ENCODE results near the gene LAMP2. TPM values are rescaled to one million over a fixed set of nuclear protein-coding genes. Genes with fewer than 3 reads are reported as not detected.

The LAMP2 gene
- total and polyA plus RNA-seq, 2 donors (not counting 3 experiments of a cell fraction or from before 2014, with no cell fraction given): 108 to 135 TPM

DNA sequence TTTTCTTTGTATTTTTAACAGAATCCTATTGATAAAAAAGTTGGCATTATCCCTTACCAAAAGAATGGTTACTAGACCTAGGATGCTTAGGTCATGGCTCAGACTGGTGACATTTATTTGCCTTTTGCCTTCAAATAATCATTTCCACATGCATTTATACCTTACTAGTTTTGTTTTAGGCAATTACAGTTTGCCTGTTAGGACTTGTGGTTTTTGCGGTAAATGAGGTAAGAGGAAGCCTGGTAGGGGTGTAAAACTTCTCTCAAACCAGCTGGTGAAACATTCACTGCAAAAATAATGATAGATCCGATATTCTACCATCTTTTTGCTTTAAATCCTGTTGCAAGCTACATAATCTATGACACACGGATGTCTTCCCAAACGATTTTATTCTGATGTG, 12.1 kb downstream of the LAMP2 start:
- no TSS peak for BruUV-seq (replicated peaks)
- Histone ChIP-seq H3K9me1 (replicated peaks; ENCODE audit: control insufficient read depth, extremely low read depth, insufficient read depth, low read length) (no peaks in the 10 kb centered on the region), H4K20me1 (replicated peaks; ENCODE audit: control insufficient read depth, extremely low read depth, insufficient read depth, low read length) (no peaks in the 10 kb centered on the region), H3K4me3 (replicated peaks in 1 of 3; ENCODE audit: insufficient read depth in 1 of 3, low read depth in 1 of 3, low read length in 3 of 3) (no peak overlapping the region), H3K9ac (replicated peaks; ENCODE audit: extremely low read depth, insufficient read depth, low read length) (no peak overlapping the region), H3K36me3 (ENCODE audit: control insufficient read depth in 2 of 2, extremely low read depth in 1 of 2, insufficient read depth in 2 of 2, low read length in 2 of 2) (peaks cover 0 to 2% of the 10 kb centered on the region in 2 experiments), H3K79me2 (ENCODE audit: control insufficient read depth, insufficient read depth, low read length) (peaks cover 37% of the 10 kb centered on the region), H2AFZ (ENCODE audit: low read depth, low read length) (no peak overlapping the region), H3K4me2 (ENCODE audit: insufficient read depth, low read length) (no peak overlapping the region), H3K4me1 (ENCODE audit: control insufficient read depth, extremely low read depth, insufficient read depth, low read length) (peaks cover 12% of the 10 kb centered on the region), H3K27me3 (ENCODE audit: control insufficient read depth in 2 of 2, insufficient read depth in 2 of 2, low read length in 2 of 2) (no peaks in the 10 kb centered on the region), H3K9me3 (replicated peaks; ENCODE audit: control insufficient read depth, insufficient read depth, low read length) (no peaks in the 10 kb centered on the region), H3K27ac (ENCODE audit: insufficient read depth, low read depth, low read length) (no peak overlapping the region)
- ChIA-PET CTCF (interaction anchor here (1.4 to 1.9 kb wide), 2 partner anchors 18 to 29 kb away, joined by 4 read pairs; no protein-coding TSS in a partner anchor), POLR2A (no interaction called here)
- intact Hi-C loops (cut with micrococcal nuclease): no loop called here
- FAIRE-seq (no peak), DNase-seq (ENCODE audit: low read depth, low spot score) (no peak)
- dilution Hi-C loops (cut with MboI; ENCODE audit: extremely low pct_ligation_motif_present, low sequenced_read_pairs): no loop called here
- TF ChIP-seq POLR2AphosphoS5 (IDR thresholded peaks at IDR 0.05; ENCODE audit: insufficient read depth, low read depth, low read length) (no peak), FOS (IDR thresholded peaks at IDR 0.05; ENCODE audit: borderline replicate concordance, insufficient read depth, low read length) (no peak), POLR2A (IDR thresholded peaks at IDR 0.05; ENCODE audit: low read depth, low read length) (no peak), MYC (IDR thresholded peaks at IDR 0.05; ENCODE audit: low read depth, low read length) (no peak), JUN (IDR thresholded peaks at IDR 0.05; ENCODE audit: borderline replicate concordance, insufficient read depth, insufficient read length, low read depth) (no peak), EZH2 (IDR thresholded peaks at IDR 0.05; ENCODE audit: borderline replicate concordance, low read depth, low read length, severe bottlenecking) (no peak), GATA2 (IDR thresholded peaks at IDR 0.05; ENCODE audit: insufficient read depth, insufficient read length, low read depth, low read length) (no peak)
- TF ChIP-seq, protein P1, sequence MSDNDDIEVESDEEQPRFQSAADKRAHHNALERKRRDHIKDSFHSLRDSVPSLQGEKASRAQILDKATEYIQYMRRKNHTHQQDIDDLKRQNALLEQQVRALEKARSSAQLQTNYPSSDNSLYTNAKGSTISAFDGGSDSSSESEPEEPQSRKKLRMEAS (IDR thresholded peaks at IDR 0.05; ENCODE audit: insufficient read depth, insufficient read length): no peak
- TF ChIP-seq, protein P2, sequence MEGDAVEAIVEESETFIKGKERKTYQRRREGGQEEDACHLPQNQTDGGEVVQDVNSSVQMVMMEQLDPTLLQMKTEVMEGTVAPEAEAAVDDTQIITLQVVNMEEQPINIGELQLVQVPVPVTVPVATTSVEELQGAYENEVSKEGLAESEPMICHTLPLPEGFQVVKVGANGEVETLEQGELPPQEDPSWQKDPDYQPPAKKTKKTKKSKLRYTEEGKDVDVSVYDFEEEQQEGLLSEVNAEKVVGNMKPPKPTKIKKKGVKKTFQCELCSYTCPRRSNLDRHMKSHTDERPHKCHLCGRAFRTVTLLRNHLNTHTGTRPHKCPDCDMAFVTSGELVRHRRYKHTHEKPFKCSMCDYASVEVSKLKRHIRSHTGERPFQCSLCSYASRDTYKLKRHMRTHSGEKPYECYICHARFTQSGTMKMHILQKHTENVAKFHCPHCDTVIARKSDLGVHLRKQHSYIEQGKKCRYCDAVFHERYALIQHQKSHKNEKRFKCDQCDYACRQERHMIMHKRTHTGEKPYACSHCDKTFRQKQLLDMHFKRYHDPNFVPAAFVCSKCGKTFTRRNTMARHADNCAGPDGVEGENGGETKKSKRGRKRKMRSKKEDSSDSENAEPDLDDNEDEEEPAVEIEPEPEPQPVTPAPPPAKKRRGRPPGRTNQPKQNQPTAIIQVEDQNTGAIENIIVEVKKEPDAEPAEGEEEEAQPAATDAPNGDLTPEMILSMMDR (IDR thresholded peaks at IDR 0.05; ENCODE audit: extremely low read depth in 1 of 2, insufficient read depth in 1 of 2, low read depth in 1 of 2, low read length in 2 of 2): no peak

Measured in endothelial cell of umbilical vein (primary cell).